GF-D8 (cell line): ENCODE results near the gene LTBP3.

Experiments used
- DNase-seq: peaks from one replicate; lab custom pipeline; 2025; lab: John Stamatoyannopoulos, UW

The LTBP3 gene

DNA sequence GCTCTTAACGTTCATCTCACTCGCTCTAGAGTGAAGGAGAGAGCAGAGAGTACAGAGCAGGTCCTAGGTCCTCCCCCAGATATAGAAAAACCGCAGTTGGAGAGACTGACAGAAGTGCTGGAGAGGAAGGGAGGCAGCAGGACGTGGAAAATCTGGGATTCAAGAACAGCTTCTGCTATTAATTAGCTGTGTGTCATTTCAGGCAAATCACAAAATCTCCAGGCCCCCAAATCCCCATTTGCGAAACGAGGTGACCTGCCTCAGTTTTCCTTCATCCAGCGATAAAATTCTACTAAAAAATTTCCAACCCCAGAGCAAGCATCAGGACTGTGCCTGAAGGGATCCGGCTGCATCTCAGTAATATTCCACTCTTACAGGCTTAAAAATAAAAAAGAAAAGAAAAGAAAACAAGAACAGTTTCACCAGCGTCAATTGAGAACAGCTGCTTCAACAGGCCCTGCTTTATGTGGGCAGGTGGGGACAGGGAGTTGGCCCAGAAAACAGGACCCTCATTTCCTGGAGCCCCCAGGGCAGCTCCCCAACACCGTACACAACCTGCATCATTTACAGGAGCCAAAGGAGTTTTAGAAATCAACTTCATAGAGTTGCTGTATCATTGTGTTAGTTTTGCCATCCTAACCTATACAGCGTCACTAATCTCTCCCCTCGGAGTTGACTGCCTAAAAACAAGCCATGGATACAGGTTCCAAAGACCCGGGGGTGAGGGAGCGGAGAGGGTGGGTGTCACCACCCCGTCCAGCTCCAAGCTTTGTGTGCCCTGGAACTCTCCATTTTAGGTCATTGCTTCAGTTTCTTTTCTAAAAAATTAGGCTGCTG, 61.6 kb downstream of the LTBP3 start:
- no peak for DNase-seq

GRCh38 chr11:65493367-65494176, 64.6 kb downstream of the LTBP3 start:
- no peak for DNase-seq

GRCh38 chr11:65492637-65493366, 65.4 kb downstream of the LTBP3 start:
- DNase-seq = peak; percentile 79

- no peak for DNase-seq
Measured at GRCh38 chr11:65492387-65492636, 65.8 kb downstream of the LTBP3 start.

GRCh38 chr11:65491614-65492386, 66.4 kb downstream of the LTBP3 start:
- no peak for DNase-seq

DNA sequence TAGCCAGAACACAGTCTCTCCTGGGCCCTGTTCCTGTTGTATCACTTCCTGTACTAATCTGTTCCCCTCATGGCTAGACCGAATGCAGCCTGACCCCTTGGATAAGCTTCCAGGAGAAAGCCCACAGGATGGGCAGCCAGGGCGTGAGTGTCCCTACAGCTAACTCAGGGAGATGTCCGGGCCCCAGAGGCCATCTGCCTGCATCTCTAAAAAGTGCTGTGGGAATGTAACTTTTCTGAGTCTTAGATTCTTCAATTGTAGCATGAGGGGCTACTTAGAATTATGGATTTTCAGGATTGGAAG, 67.0 kb downstream of the LTBP3 start:
- DNase-seq = no peak

GRCh38 chr11:65489706-65490320, 68.3 kb downstream of the LTBP3 start:
- no peak for DNase-seq

- no peak for DNase-seq
Measured at GRCh38 chr11:65489035-65489705, 69.0 kb downstream of the LTBP3 start.
